Measurements from ENCODE around the gene NETO1.

NETO1 gene

GRCh38 chr18:72846736-72847533 is 20.9 kb downstream of the NETO1 start:
- peak in 4 of 56 donors; percentile 12 to 36 (median 24) for DNase-seq

- DNase-seq = no peak
Measured at GRCh38 chr18:72843743-72844142, 24.0 kb downstream of the NETO1 start.

GRCh38 chr18:72840109-72840508 is 27.7 kb downstream of the NETO1 start:
- DNase-seq = no peak

- DNase-seq = no peak
Measured at GRCh38 chr18:72834731-72835130, 33.1 kb downstream of the NETO1 start.

- DNase-seq = no peak
Measured at GRCh38 chr18:72833471-72833870, 34.3 kb downstream of the NETO1 start.

GRCh38 chr18:72830109-72830508 is 37.7 kb downstream of the NETO1 start:
- DNase-seq = peak in 10 of 56 donors; percentile 6 to 40 (median 12)

GRCh38 chr18:72828601-72829000 is 39.2 kb downstream of the NETO1 start:
- DNase-seq = no peak

GRCh38 chr18:72826736-72827135 is 41.1 kb downstream of the NETO1 start:
- peak in 12 of 56 donors; percentile 5 to 45 (median 28) for DNase-seq

- no peak for DNase-seq
Measured at GRCh38 chr18:72823345-72823744, 44.4 kb downstream of the NETO1 start.

GRCh38 chr18:72822202-72822601 is 45.6 kb downstream of the NETO1 start:
- DNase-seq = no peak

GRCh38 chr18:72820571-72820970 is 47.2 kb downstream of the NETO1 start:
- no peak for DNase-seq

- DNase-seq = no peak
Measured at GRCh38 chr18:72819050-72819449, 48.7 kb downstream of the NETO1 start.

GRCh38 chr18:72811047-72811446 is 56.7 kb downstream of the NETO1 start:
- DNase-seq = no peak

- DNase-seq = peak in 14 of 56 donors; percentile 3 to 50 (median 16)
Measured at GRCh38 chr18:72808680-72809079, 59.1 kb downstream of the NETO1 start.

- DNase-seq = no peak
Measured at GRCh38 chr18:72799106-72799505, 68.7 kb downstream of the NETO1 start.

GRCh38 chr18:72783530-72783929 is 84.3 kb downstream of the NETO1 start:
- no peak for DNase-seq

- no peak for DNase-seq
Measured at GRCh38 chr18:72774914-72775313, 92.9 kb downstream of the NETO1 start.

- peak in 1 of 56 donors; percentile 14 for DNase-seq
Measured at GRCh38 chr18:72772916-72773315, 94.9 kb downstream of the NETO1 start.

- DNase-seq = no peak
Measured at GRCh38 chr18:72768681-72769229, 99.0 kb downstream of the NETO1 start.

- no peak for DNase-seq
Measured at GRCh38 chr18:72762515-72763122, 105.2 kb downstream of the NETO1 start.

GRCh38 chr18:72752220-72752619 is 115.6 kb downstream of the NETO1 start:
- DNase-seq = no peak

- no peak for DNase-seq
Measured at GRCh38 chr18:72742002-72742401, 125.8 kb downstream of the NETO1 start.

GRCh38 chr18:72738136-72738535 is 129.7 kb downstream of the NETO1 start:
- DNase-seq = no peak
